ENCODE results near the gene ZNF345.

Gene ZNF345

DNA sequence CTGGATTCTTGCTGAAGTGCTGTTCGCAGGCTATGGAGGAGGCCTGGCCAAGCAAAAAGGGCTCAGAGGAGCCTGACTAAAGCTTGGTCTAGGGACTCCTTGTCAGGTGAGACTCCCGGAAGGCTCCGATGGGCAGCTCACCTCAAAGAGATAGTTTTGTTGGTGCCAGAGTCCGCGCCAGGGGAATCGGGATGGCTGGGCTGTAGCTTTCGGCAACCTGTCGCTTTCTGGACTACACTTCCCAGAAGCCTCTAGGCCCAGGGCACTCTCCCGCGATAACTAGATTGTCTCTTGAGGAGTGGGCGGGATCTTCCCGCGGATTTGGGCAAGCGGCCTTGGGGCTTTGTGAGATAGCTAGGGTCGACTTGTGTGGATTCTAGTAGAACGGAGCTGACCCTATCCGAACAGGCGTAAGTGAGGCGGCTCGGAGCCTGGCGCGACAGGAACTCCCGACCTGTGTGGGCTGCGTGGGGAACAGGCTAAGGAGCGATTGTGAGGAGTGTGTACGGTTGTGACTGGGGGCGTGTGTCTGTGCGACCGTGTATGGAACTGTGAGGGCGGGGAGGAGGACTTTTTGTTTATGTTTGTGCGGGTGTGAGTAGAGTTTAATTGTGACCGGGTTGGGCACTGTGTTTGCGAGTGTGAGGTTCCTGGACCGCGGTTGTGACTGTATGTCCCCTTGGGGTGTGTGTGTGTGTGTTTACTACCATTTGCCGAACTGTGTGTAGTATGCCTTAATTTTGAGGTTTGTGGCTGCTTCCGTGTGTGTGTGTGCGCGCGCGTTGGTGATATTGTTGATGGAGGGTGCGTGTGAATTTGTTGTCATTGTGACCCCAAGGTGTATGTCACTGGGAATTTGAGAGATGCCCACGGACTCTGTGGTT, at the start of gene ZNF345:
ZNF345 (plus strand) TSS at position 318 of the 884 bp plus-strand sequence. CDS start 25,955 bp downstream, outside the sequence.
- DNase-seq = peak; percentile 91

DNA sequence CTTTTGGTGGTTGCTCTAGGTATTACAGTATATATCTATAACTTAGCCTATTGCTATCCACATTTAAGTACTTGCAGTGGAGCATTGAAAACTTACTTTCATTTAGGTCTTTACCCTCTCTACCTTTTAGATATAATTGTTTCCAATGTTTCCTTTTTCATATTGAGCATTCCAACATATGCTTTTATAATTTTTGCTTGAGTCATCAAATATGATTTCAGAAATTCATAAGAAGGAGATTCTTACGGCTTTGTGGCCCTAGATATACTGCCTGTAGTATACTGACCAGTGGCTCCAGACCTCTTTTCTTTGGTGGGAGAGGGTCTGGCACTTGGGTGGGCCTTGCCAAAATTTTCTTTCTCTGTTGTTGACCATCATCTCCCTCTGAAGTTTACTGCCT, 45.3 kb upstream of the ZNF345 start:
- DNase-seq = no peak

DNA sequence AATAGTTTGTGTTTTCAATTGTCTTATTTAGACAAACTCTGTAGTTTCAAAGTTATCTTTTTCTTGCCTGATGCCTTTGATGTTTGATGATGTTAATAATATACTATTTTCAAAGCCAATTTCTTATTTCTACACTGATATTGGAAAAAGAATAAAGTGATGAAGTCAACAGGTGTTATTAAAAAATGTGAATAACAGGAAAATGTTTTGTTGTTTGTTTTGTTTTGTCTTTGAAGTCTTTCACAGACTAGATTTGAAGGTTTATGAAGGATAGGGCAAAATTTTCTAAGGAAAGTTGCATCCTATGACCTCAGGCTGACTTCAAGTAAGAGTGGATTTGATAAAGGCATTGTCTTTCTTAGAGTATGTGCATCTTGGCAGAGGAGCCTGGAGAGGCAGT, 43.6 kb upstream of the ZNF345 start:
- no peak for DNase-seq

- no peak for DNase-seq
Measured at GRCh38 chr19:36819130-36819630, 31.5 kb upstream of the ZNF345 start.

DNA sequence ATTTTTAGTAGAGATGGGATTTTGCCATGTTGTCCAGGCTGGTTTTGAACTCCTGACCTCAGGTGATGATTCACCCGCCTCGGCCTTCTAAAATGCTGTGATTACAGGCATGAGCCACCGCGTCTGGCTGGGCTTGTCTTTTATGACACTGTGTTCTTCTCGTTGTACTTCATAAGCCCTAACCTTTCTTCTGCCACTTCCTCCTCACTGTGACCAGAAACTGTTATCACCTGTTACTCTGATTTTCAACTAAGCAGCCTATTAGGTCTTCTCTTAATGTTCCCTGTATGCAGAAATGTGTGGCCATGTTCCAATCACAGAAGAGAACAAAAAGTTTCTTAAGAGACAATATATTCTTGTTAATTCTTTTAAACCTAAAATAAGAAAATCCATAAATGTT, 28.9 kb upstream of the ZNF345 start:
- DNase-seq = no peak

GRCh38 chr19:36833430-36833829, 17.2 kb upstream of the ZNF345 start:
- DNase-seq = no peak

- DNase-seq = peak; percentile 65
Measured at GRCh38 chr19:36837176-36837905, 13.3 kb upstream of the ZNF345 start.

GRCh38 chr19:36837906-36838783, 12.5 kb upstream of the ZNF345 start, which contains the start of gene ZNF790:
ZNF790 (minus strand) TSS chr19:36838387; CDS start chr19:36825619, 12,768 bp downstream.
- peak; percentile 91 for DNase-seq

DNA sequence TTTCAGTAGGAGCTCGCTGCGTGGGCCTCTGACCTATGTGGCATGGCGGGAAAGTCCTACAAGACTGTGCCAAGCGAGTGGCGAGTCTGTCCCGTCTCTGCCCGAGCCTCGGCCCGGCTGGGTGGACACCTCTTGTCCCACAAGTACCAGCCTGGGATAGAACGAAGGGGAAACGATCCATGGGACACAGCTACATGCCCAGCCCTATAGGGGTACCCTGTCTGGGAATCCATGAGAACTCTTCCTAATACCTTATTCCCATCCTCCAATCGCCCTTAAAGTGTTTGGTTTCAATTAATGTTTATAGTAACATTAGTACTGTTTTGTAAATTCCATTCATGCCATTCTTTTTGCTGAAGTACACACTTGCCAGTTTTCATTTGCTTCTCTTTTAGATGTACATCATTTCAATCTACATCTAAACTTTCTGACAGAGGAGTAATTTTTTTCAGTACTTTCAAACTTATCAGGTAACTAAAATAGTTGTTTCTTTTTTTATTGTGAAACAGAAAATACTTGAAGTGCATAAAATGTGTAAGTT, 11.8 kb upstream of the ZNF345 start:
- DNase-seq = no peak

GRCh38 chr19:36847968-36848367, 2.7 kb upstream of the ZNF345 start:
- no peak for DNase-seq

DNA sequence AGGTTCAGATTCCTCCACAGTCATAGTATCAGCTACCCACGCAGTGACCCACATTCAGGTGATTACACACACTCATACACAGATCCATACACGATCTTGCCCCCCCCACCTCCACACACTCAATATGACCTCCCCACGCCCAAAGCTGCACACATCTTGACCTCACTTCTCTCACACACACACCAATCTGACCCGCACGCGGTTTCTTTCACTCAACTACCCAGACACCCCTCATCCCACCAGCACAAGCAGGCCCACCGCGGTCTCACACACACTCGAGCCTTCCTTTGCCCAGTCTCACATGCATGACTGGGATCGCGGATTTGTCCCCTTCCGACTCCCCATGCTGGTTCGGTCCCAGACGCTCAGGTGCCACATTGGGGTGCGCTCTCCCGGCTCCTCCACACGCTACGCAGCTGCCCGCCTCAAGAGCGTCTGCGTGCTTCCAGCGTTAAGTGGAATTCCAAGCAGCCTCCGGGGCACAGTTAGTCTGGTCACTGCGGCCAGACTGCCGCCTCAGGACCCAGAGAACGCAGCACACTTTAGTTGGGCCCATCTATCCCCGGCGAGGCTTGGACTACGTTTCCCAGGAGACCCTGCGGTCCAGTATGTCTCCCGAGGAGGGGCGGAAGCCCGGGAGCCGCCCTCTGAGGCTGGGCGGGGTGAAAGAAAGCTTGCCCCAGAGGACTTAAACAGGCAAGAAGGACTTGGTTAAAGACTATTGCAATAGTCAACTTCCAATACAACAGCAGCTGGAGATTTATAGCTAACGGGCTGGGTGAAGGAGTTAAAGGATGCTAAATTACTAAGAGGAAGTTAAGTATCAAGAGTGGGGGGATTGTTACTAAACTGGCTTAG, 746 bp upstream of the ZNF345 start:
- peak; percentile 83 for DNase-seq

GRCh38 chr19:36851898-36852297, 1.2 kb downstream of the ZNF345 start:
- DNase-seq = no peak

- DNase-seq = no peak
Measured at GRCh38 chr19:36876993-36877938, 26.6 kb downstream of the ZNF345 start.

DNA sequence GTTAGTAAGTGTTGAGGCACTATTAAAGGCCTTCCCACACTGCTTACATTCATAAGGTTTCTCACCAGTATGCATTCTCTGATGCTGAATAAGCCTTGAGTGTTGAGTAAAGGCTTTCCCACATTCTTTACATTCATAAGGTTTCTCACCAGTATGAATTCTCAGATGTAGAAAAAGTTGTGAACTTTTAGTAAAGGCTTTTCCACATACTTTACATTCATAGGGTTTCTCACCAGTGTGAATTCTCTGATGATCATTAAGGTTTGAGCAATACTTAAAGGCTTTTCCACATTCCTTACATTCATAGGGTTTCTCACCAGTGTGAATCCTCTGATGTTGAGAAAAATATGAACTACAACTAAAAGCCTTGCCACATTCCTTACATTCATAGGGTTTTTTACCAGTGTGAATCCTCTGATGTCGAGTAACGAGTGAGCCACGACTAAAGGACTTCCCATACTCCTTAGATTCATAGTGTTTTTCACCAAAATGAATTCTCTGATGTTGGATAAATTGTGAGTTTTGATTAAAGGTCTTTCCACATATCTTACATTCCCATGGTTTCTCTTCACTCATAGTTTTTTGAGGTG, 41.2 kb downstream of the ZNF345 start:
- DNase-seq = no peak

- no peak for DNase-seq
Measured at GRCh38 chr19:36894849-36895383, 44.2 kb downstream of the ZNF345 start.

GRCh38 chr19:36898422-36898821, 47.7 kb downstream of the ZNF345 start:
- no peak for DNase-seq

DNA sequence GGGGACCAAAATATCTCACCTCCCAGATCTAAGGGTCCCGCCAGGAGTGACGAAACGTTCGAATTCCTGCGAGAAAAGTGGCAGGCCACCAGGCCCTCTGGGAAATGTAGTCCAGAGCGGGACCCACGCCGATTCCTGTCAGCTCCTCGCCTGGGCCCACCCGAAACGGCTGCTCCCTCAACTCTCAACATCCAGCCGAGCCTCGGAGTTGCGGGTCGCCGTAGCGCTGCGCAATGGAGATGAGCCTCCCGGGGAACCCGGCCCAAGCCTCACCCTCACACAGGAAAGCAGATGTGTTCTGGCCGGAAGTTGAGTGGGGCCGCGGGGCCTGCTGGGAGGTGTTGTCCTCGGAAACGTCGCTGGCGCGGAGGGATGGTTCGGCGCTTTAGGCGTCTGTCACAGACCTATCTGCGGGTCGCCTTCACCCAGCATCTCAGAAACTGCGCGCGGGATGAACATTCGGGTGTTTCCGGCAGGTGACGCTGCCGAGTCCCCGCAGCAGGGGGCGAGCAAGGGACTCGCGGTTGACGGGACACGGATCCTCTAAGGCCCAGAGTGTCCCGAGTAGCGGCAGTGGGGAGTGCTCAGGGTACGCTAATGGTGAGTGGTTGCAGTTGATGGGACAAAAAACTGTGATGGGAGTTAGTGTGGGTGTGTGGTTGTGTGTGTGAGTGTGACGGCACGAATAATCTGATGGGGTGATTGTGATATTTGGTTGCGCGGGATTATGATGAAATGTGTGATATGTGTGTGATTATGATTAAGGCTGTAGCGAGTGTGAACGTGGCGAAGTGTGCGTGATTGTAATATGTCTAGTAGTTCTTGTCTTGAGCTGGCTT, 65.5 kb downstream of the ZNF345 start, which contains the start of the genes ZNF568 and ZNF829:
ZNF568 (plus strand) TSS at position 341 of the 839 bp plus-strand sequence. CDS start 6,439 bp downstream, outside the sequence.
ZNF829 (minus strand) TSS at position 300 of the 839 bp plus-strand sequence. CDS start 1,124 bp downstream, outside the sequence.
- DNase-seq = peak; percentile 78

DNA sequence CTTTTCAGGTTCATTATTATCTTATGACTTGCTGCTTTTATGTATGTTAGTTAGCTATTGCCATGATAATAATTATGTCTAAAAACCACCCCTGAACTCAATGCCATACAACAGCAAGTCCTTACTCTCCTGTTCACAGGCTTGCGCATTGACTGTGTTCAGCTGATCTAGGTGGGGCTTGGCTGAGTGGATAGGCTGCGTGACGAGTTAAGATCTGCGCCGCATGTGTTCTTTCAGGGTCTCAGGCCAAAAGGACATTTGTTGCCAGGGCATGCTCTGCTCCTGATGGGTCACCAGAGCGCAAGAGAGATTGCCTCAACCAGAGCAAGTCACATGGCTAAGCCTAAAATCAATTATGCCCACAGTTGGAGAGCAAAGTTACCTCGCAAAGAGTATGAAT, 66.3 kb downstream of the ZNF345 start:
- DNase-seq = no peak
